ENCODE results near the gene KIF21B.

- TF ChIP-seq CTCF (IDR thresholded peaks at IDR 0.05) (no peak), POLR2A (IDR thresholded peaks at IDR 0.05) (no peak)
Measured at GRCh38 chr1:201013031-201013485, 10.5 kb downstream of the KIF21B start.
